Keratinocyte (primary cell): ENCODE results near the gene PTCHD4. TPM values are rescaled to one million over a fixed set of nuclear protein-coding genes. Genes with fewer than 3 reads are reported as not detected.

Source experiments
- DNase-seq: peaks from one replicate; pipeline ENCODE4 v3.0.0-alpha.2; 2011; ENCODE audit warnings: low read depth, missing footprints, low spot score
- FAIRE-seq: peaks from 2 replicates; lab custom pipeline; 2011; peaks lifted over from hg19 to GRCh38; lab: Jason Lieb, UNC
- H2AFZ ChIP-seq: 2 replicates; pipeline ENCODE4 v1.6.0; 2012; ENCODE audit warnings: low read length, control low read depth, inconsistent platforms; ENCODE audit not compliant: control insufficient read depth
- H3K27ac ChIP-seq: 2 replicates; pipeline ENCODE4 v1.5.1; 2011; ENCODE audit warnings: low read length; ENCODE audit not compliant: control insufficient read depth, insufficient read depth
- H3K27me3 ChIP-seq: 3 replicates; pipeline ENCODE4 v1.6.0; 2011; ENCODE audit warnings: low read length; ENCODE audit not compliant: control insufficient read depth, insufficient read depth; ENCODE audit errors: extremely low read depth
- H3K36me3 ChIP-seq, 2 experiments: 2 replicates in 1 of 2; 3 replicates in 1 of 2; pipeline ENCODE4 v1.5.1; 2011; ENCODE audit warnings: low read length in 2 of 2, mild to moderate bottlenecking in 1 of 2; ENCODE audit not compliant: control insufficient read depth in 2 of 2, insufficient read depth in 2 of 2; ENCODE audit errors: extremely low read depth in 1 of 2
- H3K4me1 ChIP-seq: 3 replicates; pipeline ENCODE4 v1.5.1; 2011; ENCODE audit warnings: low read length; ENCODE audit not compliant: control insufficient read depth, insufficient read depth; ENCODE audit errors: extremely low read depth
- H3K4me2 ChIP-seq: 3 replicates; pipeline ENCODE4 v1.6.0; 2011; ENCODE audit warnings: low read depth, low read length; ENCODE audit not compliant: control insufficient read depth, insufficient read depth; ENCODE audit errors: extremely low read depth
- H3K4me3 ChIP-seq, 3 experiments: fragments of 200-600 bp in 1 of 3; sonication (generic) in 1 of 3; 2 replicates in 2 of 3; 3 replicates in 1 of 3; pipeline ENCODE4 v1.5.1; 2011 to 2016; ENCODE audit warnings: low read length in 3 of 3, mild to moderate bottlenecking in 3 of 3, control low read depth in 2 of 3, inconsistent platforms in 1 of 3, low read depth in 1 of 3, mixed read lengths in 1 of 3, mixed run types in 1 of 3, moderate library complexity in 1 of 3; ENCODE audit not compliant: control insufficient read depth in 2 of 3, insufficient read depth in 2 of 3; ENCODE audit errors: extremely low read depth in 1 of 3
- H3K79me2 ChIP-seq: 2 replicates; pipeline ENCODE4 v1.6.0; 2012; ENCODE audit warnings: low read length; ENCODE audit not compliant: control insufficient read depth, insufficient read depth
- H3K9ac ChIP-seq: 3 replicates; pipeline ENCODE4 v1.6.0; 2011; ENCODE audit warnings: low read length; ENCODE audit not compliant: control insufficient read depth, insufficient read depth; ENCODE audit errors: extremely low read depth
- H3K9me1 ChIP-seq: 3 replicates; pipeline ENCODE4 v1.6.0; 2011; ENCODE audit warnings: low read length; ENCODE audit not compliant: control insufficient read depth, insufficient read depth; ENCODE audit errors: extremely low read depth
- H3K9me3 ChIP-seq: 2 replicates; pipeline ENCODE4 v1.5.1; 2012; ENCODE audit warnings: low read depth, low read length; ENCODE audit not compliant: control insufficient read depth
- H4K20me1 ChIP-seq: 3 replicates; pipeline ENCODE4 v1.6.0; 2011; ENCODE audit warnings: low read length; ENCODE audit not compliant: control insufficient read depth, insufficient read depth; ENCODE audit errors: extremely low read depth
- CTCF ChIP-seq, 3 experiments: IDR thresholded peaks in 1 of 3; conservative IDR thresholded peaks in 1 of 3; optimal IDR thresholded peaks in 1 of 3; 2 replicates in 2 of 3; 3 replicates in 1 of 3; pipeline versions ENCODE3 to v1.5.1; 2011; ENCODE audit warnings: low read length in 3 of 3, mild to moderate bottlenecking in 3 of 3, moderate library complexity in 2 of 3, control low read depth in 1 of 3, inconsistent platforms in 1 of 3; ENCODE audit not compliant: insufficient read depth in 2 of 3; ENCODE audit errors: extremely low read depth in 1 of 3
- EZH2 ChIP-seq: IDR thresholded peaks from one replicate; pipeline ENCODE4 v1.6.1; 2012; ENCODE audit warnings: inconsistent platforms, mild to moderate bottlenecking, low read length, moderate library complexity
- dilution Hi-C: fragments of 300-500 bp; cut with MboI; formaldehyde crosslinking; loops from one replicate; pipeline ENCODE4 v1.7.0; 2020; ENCODE audit warnings: low sequenced_read_pairs; ENCODE audit not compliant: extremely low pct_ligation_motif_present
- polyA plus RNA-seq, 5 experiments: library from polyadenylated mRNA; depleted of rRNA in 3 of 5; stranded (reverse) in 3 of 5; stranded (forward) in 1 of 5; unstranded in 1 of 5; fragments of >200 nt; gene quantifications; 1 replicate in 1 of 5; 2 replicates in 3 of 5; 3 replicates in 1 of 5; pipeline versions ENCODE4 v1.2.1 to v1.2.3, GENCODE V29; 2011 to 2012; ENCODE audit warnings: missing spikeins in 2 of 5, low read depth in 1 of 5, low replicate concordance in 1 of 5

PTCHD4 gene
- polyA plus RNA-seq, 1 donor (not counting 4 experiments of a cell fraction or from before 2014, with no cell fraction given) = 0.41 TPM

DNA sequence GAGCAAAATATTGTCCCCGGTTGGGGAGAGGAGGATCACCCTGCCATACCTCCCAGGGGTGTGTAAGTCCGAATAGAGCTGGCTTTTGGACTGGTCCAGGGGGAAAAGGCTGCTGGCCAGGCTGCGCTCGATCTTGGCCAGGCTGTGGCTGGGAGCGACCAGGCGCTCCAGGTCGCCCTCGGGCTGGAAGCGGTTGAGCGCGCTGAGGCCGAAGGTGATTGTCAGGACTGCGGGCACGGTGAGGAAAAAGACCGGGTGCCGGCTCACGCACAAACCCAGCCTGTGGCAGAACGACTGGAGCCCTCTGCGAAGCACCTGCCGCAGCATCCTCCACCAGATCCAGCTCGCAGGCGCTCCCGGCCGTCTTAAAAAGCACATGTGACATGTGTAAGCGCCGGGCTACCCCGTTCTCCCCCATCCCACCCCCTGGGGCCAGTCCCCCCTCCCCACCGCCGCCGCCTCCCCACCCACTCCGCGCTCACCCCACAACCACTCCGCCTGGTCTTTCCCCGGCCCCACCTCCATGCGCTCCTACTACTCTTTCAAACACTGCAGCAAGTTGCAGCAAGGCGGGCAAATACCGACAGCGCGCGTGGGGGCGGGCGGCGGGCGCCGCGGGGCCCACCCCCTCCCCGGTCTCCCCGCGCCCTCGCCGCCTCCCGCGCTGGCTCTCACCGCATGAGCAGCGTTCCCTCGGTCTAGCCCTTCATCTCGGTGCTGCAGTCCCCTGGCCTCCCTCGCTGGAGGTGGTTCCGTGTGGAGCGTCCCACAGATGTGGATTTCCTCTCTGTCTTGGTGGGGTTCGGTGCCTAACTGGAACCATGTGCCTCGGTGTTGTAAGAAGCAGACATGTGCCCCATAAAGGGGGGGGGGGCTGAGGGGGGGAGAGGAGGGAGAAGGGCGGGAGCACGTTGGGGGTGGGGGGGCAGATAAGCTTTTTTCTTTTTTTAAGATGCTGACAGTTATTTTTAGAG, 42.4 kb downstream of the PTCHD4 start:
- H3K36me3 ChIP-seq = no peaks in the 10 kb centered on the region
- peaks cover 7% of the 10 kb centered on the region for H3K27me3 ChIP-seq
- dilution Hi-C loops = no loop called here
- H3K27ac ChIP-seq = no peak overlapping the region
- no peaks in the 10 kb centered on the region for H3K79me2 ChIP-seq
- peak overlapping the region; percentile 47 for H2AFZ ChIP-seq
- TF ChIP-seq EZH2 = peak; percentile 30
- no peak for TF ChIP-seq CTCF (optimal IDR thresholded peaks at IDR 0.05 in 1 of 3, IDR thresholded peaks at IDR 0.05 in 1 of 3, conservative IDR thresholded peaks at IDR 0.05 in 1 of 3; ENCODE audit: extremely low read depth in 1 of 3, insufficient read depth in 2 of 3, low read length in 3 of 3)
- peak overlapping the region; percentile 83 for H3K4me2 ChIP-seq
- DNase-seq = no peak
- H3K9ac ChIP-seq = no peak overlapping the region
- FAIRE-seq = no peak
- H3K4me3 ChIP-seq = peak overlapping the region; percentile 13 to 60 (median 42)
- no peaks in the 10 kb centered on the region for H4K20me1 ChIP-seq
- no peaks in the 10 kb centered on the region for H3K9me3 ChIP-seq
- H3K9me1 ChIP-seq = no peaks in the 10 kb centered on the region
- peaks cover 4% of the 10 kb centered on the region for H3K4me1 ChIP-seq

- H3K79me2 ChIP-seq = no peaks in the 10 kb centered on the region
- no peaks in the 10 kb centered on the region for H3K9me3 ChIP-seq
- no peak overlapping the region for H2AFZ ChIP-seq
- peaks cover 4% of the 10 kb centered on the region for H3K4me1 ChIP-seq
- H3K9ac ChIP-seq = no peak overlapping the region
- FAIRE-seq (no peak), DNase-seq (no peak)
- H3K4me3 ChIP-seq = peak overlapping the region in 1 of 3 experiments; percentile 37
- TF ChIP-seq EZH2 = no peak
- no peak for TF ChIP-seq CTCF (optimal IDR thresholded peaks at IDR 0.05 in 1 of 3, IDR thresholded peaks at IDR 0.05 in 1 of 3, conservative IDR thresholded peaks at IDR 0.05 in 1 of 3; ENCODE audit: extremely low read depth in 1 of 3, insufficient read depth in 2 of 3, low read length in 3 of 3)
- dilution Hi-C loops = no loop called here
- H3K4me2 ChIP-seq = peak overlapping the region; percentile 83
- H3K27ac ChIP-seq = no peak overlapping the region
- H4K20me1 ChIP-seq = no peaks in the 10 kb centered on the region
- H3K9me1 ChIP-seq = no peaks in the 10 kb centered on the region
- no peaks in the 10 kb centered on the region for H3K36me3 ChIP-seq
- peaks cover 7% of the 10 kb centered on the region for H3K27me3 ChIP-seq
These were observed 43.1 kb downstream of the PTCHD4 start for GRCh38 chr6:48067886-48068277.
